ENCODE results near the gene HK3.

- TF ChIP-seq CTCF (IDR thresholded peaks at IDR 0.05) (no peak), POLR2A (IDR thresholded peaks at IDR 0.05) (no peak), POLR2AphosphoS5 (IDR thresholded peaks at IDR 0.05) (no peak)
These were observed 23.7 kb upstream of the HK3 start for GRCh38 chr5:176922817-176923216.

Measured in prostate gland (tissue), 2 donors.